WI38 (cell line): ENCODE results near the gene ZNF219.

Experiments used
- H3K4me3 ChIP-seq: 2 replicates; pipeline ENCODE4 v1.5.1; 2011; ENCODE audit warnings: low read depth, mild to moderate bottlenecking, control low read depth, low read length
- TF ChIP-seq, protein P1 (sequence below): IDR thresholded peaks from 2 replicates; pipeline ENCODE4 v1.5.1; 2012; ENCODE audit warnings: low read depth, mild to moderate bottlenecking, control low read depth, low read length

Gene ZNF219

DNA sequence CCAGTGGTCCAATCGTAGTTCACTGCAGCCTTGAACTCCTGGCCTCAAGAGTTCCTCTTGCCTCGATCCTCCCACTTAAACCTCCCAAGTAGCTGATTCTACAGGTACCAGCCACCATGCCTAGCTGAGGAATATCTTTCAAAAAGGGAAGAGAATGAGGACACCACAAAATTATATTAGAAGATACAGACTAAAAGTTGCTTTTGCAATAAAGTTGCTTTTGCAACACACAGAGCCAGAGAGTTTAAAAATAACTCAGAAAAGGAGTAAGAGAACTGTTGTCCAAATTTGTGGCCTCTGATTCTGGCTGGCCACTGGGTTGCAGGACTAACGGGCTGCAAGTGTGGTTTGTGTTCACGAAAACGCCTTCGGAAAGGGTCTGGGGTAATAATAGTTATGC is 22.2 kb upstream of the ZNF219 start:
- H3K4me3 ChIP-seq: no peak overlapping the region
- TF ChIP-seq, protein P1, sequence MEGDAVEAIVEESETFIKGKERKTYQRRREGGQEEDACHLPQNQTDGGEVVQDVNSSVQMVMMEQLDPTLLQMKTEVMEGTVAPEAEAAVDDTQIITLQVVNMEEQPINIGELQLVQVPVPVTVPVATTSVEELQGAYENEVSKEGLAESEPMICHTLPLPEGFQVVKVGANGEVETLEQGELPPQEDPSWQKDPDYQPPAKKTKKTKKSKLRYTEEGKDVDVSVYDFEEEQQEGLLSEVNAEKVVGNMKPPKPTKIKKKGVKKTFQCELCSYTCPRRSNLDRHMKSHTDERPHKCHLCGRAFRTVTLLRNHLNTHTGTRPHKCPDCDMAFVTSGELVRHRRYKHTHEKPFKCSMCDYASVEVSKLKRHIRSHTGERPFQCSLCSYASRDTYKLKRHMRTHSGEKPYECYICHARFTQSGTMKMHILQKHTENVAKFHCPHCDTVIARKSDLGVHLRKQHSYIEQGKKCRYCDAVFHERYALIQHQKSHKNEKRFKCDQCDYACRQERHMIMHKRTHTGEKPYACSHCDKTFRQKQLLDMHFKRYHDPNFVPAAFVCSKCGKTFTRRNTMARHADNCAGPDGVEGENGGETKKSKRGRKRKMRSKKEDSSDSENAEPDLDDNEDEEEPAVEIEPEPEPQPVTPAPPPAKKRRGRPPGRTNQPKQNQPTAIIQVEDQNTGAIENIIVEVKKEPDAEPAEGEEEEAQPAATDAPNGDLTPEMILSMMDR: no peak

DNA sequence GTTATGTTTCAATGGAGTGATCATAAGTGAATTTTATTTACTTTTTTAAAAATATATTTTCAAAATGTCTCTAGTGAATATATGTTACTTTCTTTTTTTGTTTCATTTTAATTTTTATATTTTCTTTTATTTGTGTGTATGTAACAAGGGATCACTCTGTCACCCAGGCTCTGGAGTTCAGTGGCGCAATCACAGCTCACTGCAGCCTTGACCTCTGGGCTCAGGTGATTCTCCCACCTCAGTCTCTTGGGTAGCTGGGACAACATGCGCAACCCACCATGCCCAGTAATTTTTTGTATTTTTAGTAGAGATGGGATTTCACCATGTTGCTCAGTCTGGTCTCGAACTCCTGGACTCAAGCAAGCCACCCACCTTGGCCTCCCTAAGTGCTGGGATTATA is 20.5 kb upstream of the ZNF219 start:
- H3K4me3 ChIP-seq: no peak overlapping the region
- TF ChIP-seq, protein P1: no peak

DNA sequence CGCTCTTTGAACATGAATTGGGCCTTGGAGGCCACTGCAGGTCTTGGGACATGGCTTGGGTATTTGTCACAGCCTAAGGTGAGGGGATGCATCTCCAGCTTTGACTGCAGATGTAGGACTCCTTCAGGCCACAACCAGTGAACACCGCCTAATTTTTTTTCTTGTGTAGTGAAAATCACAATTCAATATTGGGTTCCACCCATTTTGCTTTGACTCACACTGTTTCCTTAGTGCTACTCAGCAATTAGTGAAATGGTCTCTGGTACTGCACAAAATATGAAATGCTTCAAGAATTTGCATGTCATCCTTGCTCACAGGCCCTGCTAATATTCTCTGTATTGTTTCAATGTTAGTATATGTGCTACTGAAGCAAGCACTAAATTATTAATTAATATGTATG is 14.9 kb upstream of the ZNF219 start:
- H3K4me3 ChIP-seq: no peak overlapping the region
- TF ChIP-seq, protein P1: no peak

DNA sequence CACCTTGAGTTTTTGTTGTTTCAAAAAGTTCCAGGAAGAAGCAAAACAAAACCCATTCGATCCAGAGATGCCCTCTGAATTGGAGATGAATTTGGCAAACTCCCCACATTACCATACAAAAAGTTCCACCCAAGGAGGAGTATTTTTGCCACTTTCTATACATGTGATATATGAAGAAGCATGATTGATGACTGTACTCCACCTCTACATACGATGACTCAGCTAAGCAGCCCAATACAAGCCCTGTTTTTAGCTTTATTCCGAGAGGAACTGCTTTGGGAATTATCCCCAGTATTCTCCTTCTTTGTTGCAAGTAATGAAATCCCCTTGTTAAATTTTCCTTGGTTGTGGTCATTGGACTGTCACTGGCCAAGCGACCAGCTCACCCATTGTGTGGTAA is 13.8 kb upstream of the ZNF219 start:
- no peak overlapping the region for H3K4me3 ChIP-seq
- TF ChIP-seq, protein P1: no peak

DNA sequence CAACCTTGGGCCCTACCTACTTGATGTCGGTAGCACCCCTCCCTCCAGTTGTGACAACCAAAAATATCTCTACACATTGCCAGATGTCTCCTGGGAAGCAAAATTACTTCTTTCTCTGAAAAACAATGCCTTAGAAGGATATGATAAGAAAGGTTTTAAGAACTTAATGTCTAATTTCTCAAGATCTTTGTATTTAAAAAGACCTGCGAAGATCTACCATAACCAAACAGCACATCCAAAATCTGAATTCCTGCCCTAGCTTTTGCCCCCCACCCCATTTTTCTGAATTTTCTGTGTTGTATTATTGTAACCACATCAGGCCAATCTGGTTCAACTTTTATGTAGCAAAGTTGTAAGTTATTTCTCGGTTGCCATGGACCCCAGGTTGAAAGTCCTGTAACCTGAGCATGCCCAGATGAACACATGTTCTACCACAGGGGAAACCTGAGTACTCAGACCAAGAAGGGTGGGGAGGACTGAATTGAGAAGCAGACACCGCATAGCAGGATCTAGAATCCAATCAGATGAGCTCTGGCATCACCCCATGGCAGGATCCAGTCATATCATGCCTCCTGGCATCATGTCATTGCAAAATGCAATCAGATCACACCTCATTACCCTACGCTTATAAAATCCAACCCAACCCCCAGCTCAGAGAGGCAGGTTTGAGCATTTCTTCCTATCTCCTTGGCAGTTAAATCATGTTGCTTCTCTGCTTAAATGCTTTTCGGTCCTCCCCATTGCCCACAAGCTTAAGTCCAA is 11.1 kb upstream of the ZNF219 start:
- no peak overlapping the region for H3K4me3 ChIP-seq
- TF ChIP-seq, protein P1: no peak

DNA sequence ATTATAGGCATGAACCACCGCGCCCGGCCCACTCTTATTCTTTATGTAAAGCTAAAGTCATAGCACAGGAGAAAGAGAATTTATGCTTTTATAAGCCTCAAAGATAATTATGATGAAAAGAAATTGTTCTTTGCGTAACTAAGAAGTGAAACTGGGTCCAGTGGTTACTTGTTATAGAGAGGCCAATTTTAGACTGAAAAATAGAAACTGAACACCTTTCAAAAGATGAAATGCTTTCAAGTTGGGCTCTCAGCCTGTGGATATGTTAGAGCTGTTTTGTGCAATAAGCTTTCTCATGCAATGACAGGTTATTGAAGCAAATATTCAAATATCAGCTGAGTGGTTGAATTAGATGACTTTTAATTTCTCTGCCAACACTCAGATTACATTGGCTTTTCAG is 10.3 kb upstream of the ZNF219 start:
- no peak overlapping the region for H3K4me3 ChIP-seq
- TF ChIP-seq, protein P1: no peak

DNA sequence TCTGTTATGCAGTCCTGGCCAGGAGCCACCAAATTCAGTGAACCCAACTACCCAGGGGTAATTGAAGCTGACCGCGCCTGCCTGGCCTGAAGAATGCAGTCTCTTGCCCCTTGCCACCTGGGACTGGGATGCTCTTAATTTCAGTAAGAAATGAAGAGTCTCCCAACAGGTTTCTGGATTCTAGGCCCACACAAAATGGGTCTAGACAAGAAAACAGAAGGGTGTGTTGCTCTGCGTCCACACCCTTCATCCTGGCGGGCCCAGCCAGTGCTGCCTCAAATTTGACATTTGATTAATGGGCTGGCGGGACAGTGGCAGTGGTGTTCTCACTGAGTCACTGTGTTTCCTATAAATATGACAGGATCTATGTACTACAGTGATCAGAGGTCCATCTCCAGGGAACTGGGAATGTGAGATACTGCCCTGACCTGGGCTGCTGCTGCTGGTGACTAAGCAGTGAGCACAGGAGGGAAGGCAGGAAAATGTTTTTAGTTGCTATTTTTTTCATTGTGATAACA is 8.9 kb upstream of the ZNF219 start:
- TF ChIP-seq, protein P1: no peak
- no peak overlapping the region for H3K4me3 ChIP-seq
